SH-SY5Y (cell line): Measurements from ENCODE around the gene TSHZ3.
A peak's percentile ranks its signal among the peaks of the same experiment; 100 is the strongest.

ENCODE experiments used
- GATA2 ChIP-seq: IDR thresholded peaks from 2 replicates; pipeline ENCODE4 v1.6.1; 2011; ENCODE audit warnings: mild to moderate bottlenecking, low read depth, low read length
- GATA3 ChIP-seq: IDR thresholded peaks from 2 replicates; pipeline ENCODE4 v1.6.1; 2011; ENCODE audit warnings: low read depth, mild to moderate bottlenecking, low read length, moderate library complexity

The TSHZ3 gene

DNA sequence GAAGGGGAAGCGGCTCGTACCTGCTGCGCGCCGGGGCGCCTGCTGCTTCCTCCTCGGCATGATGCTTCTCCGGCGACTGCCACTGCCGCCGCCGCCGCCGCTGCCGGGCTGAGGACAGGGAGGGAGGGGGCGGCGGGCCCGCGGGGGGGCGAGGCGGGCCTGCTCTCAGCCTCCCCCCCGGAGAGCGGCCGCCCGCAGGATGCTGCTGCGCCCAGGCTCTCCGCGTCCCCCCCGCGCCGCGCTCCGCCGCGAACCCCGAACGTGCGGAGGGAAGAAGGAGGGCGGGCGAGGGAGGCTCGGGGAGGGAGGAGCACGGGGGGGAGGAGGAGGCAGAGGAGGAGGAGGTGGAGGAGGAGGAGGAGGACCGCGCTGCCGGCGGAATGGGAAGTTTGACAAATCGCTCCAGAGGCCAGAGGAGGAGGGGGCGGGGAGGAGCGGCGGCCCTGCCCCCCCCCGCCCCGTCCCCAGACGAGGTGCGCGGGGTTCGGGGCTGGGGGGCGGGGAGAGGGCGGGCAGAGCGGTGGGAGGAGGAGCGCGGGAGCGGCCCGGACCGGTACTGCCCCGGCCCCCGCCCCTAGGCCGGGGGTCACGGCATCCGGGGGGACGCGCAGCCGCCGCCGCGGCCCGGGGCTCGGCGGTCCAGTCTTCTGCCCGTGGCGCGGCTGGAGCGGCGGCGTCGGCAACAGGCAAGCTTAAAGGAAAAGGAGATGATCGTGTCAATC is at the start of gene TSHZ3:
TSS of gene TSHZ3 (minus strand) at position 277 of the 722 bp plus-strand sequence. CDS start at position 60, 217 bp downstream.
- TF ChIP-seq GATA3 (no peak), GATA2 (no peak)

DNA sequence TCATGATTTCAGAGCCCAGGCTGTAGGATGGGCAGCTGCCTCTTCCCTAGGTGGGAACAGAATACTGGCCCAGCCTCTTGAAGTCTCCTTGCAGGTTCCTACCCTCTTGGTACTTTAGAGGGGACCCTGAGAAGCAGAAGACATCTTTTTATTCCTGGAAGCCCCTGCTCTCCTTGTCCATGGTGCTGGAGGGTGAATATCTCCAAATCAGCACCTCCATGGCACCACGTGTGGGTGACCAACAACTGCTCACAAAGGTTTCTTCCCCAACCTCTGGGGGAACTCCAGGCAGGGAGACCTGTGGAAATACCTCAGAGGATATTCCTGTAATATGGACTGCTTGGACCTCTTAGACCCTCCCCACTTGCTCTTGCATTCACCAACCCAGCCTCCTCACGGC is 48.1 kb upstream of the TSHZ3 start:
- no peak for TF ChIP-seq GATA2
- no peak for TF ChIP-seq GATA3

GRCh38 chr19:31392464-31392863 is 43.2 kb upstream of the TSHZ3 start:
- TF ChIP-seq GATA2, result no peak
- no peak for TF ChIP-seq GATA3

DNA sequence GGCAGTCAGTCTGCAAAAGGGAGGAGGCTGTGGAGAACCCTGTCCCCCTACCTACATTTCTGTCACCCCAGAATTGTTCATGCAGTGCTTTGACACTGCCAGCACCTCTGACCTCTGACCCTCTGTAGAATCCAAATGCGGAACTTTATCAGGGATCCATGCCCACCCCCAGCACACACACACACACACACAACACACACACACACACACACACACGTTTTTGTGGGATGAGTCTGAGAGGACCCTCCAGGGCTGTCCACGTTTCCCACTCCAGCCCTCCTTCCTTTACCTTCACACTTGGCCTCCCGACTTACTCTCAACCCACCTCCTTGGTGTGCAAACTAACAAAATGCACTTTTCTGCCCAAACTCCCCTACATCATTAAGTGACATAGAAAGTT is 42.3 kb upstream of the TSHZ3 start:
- no peak for TF ChIP-seq GATA3
- TF ChIP-seq GATA2, result no peak

DNA sequence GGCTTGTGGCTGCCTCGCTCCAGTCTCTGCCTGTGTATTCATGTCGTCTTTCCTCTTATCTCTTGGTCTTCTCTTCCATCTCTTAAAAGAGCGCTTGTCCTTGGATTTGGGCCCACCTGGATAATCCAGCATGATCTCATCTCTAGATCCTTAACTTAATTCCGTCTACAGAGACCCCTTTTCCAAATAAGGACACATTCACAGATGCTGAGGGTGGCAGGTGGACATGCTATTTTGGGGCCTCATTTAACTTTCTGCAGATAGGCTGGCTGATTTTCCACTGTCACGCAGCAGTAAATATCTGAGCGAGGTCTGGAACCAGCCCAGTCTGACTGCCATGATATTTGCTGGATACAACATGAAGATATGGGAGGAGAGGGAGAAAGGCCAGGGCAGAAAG is 41.5 kb upstream of the TSHZ3 start:
- TF ChIP-seq GATA3 (no peak), GATA2 (no peak)

GRCh38 chr19:31389874-31390273 is 40.6 kb upstream of the TSHZ3 start:
- TF ChIP-seq GATA2 (no peak), GATA3 (no peak)

DNA sequence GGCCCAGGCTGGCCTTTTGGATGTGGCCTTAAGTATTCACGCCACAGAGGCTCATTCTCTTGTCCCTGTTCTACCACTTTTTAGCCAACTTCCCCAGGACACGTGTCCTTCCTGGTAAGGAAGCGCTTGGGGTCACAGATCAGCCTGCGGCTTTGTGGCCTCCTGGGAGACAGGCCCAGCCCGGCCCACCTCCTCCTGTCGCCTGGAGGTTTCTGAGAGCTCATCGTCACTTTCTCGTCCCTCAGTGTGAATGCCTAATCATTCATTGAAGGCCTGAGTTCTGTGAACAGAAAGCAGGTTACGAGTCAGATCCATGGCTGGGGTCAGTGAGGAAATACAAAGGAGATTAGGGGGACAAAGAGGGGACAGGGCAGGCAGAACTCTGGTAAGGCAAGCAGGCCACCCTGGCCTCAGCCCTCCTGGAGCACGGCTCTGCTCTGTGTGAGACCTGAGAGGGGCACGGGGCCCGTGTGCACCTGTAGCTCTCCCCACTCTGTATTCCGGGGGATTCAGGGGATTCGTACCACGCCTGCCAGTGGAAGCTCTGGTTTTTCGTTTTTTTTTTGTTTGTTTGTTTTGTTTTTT is 38.6 kb upstream of the TSHZ3 start:
- no peak for TF ChIP-seq GATA2
- no peak for TF ChIP-seq GATA3

GRCh38 chr19:31386806-31387205 is 37.6 kb upstream of the TSHZ3 start:
- TF ChIP-seq GATA2 (no peak), GATA3 (no peak)

GRCh38 chr19:31385744-31386143 is 36.5 kb upstream of the TSHZ3 start:
- no peak for TF ChIP-seq GATA3
- no peak for TF ChIP-seq GATA2

GRCh38 chr19:31383553-31383952 is 34.3 kb upstream of the TSHZ3 start:
- no peak for TF ChIP-seq GATA3
- no peak for TF ChIP-seq GATA2

DNA sequence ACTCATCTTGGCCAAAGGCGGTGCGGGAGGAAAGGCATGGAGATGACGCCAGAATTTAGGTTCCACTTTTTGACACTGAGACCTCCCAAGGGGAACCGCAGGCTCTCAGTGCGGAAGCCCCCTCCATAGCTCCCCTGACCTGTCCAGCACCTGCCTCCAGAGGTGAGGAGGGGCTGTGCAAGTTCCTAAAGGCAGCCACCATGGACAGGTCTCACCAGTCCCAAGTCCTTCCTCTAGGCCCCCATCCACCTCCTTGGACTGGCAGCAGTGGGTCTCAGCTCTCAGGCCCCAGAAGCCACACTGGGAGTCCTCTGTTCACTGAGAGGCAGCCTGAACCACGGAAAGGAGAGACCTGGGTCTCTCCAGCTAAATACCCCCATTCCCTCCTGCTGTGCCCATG is 31.6 kb upstream of the TSHZ3 start:
- TF ChIP-seq GATA3 (no peak), GATA2 (no peak)

- TF ChIP-seq GATA2 (peak; percentile 69), GATA3 (no peak; the same call in 1 of the 2 replicates)
These were observed 29.2 kb upstream of the TSHZ3 start for GRCh38 chr19:31378404-31378803.

GRCh38 chr19:31377736-31378135 is 28.5 kb upstream of the TSHZ3 start:
- TF ChIP-seq GATA2 (no peak), GATA3 (no peak)

GRCh38 chr19:31372246-31372781 is 23.1 kb upstream of the TSHZ3 start:
- no peak for TF ChIP-seq GATA3
- TF ChIP-seq GATA2, result no peak

DNA sequence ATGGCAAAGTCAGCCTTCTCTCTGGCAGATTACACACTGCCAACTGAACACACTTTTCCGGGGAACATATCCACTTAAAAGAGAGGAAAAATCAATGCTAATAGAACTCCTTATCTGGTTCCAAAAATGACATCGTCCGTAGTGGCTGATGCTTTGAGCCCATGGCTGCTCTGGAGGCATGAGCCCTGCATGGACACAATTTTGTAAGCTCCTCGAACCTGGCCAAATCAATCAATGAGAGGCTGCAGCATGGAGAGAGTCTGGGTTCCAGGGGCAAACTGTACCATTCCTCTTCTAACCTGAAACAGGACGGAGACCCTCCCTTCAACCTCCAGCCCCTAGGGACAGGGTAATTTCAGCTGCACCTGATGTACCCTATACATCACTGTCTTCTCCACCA is 21.0 kb upstream of the TSHZ3 start:
- TF ChIP-seq GATA2, result no peak

GRCh38 chr19:31364963-31365362 is 15.7 kb upstream of the TSHZ3 start:
- TF ChIP-seq GATA2 (no peak), GATA3 (no peak)
